GM19324 (cell line): ENCODE measurements around the gene MRTFA.

Source experiments
- ATAC-seq: cut with Tn5 transposase; IDR thresholded peaks from one replicate; pipeline ENCODE4 v1.9.1; 2021; ENCODE audit warnings: mild to moderate bottlenecking, moderate library complexity; ENCODE audit not compliant: unreplicated experiment, low FRiP score

Gene MRTFA

GRCh38 chr22:40436505-40437431 is 199.8 kb downstream of the MRTFA start:
- ATAC-seq, result peak; percentile 60

- ATAC-seq, result no peak
Measured at GRCh38 chr22:40434745-40435144, 201.8 kb downstream of the MRTFA start.

- ATAC-seq, result no peak
Measured at GRCh38 chr22:40434106-40434505, 202.4 kb downstream of the MRTFA start.

GRCh38 chr22:40433416-40434090 is 203.0 kb downstream of the MRTFA start:
- ATAC-seq, result no peak

- no peak for ATAC-seq
Measured at GRCh38 chr22:40432625-40433024, 203.9 kb downstream of the MRTFA start.

GRCh38 chr22:40432157-40432556 is 204.4 kb downstream of the MRTFA start:
- ATAC-seq, result no peak

- ATAC-seq, result no peak
Measured at GRCh38 chr22:40430991-40431390, 205.5 kb downstream of the MRTFA start.

- no peak for ATAC-seq
Measured at GRCh38 chr22:40429481-40429880, 207.0 kb downstream of the MRTFA start.

GRCh38 chr22:40428796-40429195 is 207.7 kb downstream of the MRTFA start:
- no peak for ATAC-seq

GRCh38 chr22:40426594-40427333 is 209.8 kb downstream of the MRTFA start:
- ATAC-seq, result no peak

- no peak for ATAC-seq
Measured at GRCh38 chr22:40425082-40425481, 211.4 kb downstream of the MRTFA start.

- no peak for ATAC-seq
Measured at GRCh38 chr22:40423882-40424640, 212.5 kb downstream of the MRTFA start.

- ATAC-seq, result no peak
Measured at GRCh38 chr22:40423310-40423688, 213.2 kb downstream of the MRTFA start.

- no peak for ATAC-seq
Measured at GRCh38 chr22:40422558-40423309, 213.8 kb downstream of the MRTFA start.

GRCh38 chr22:40421941-40422340 is 214.6 kb downstream of the MRTFA start:
- ATAC-seq, result no peak

GRCh38 chr22:40421082-40421350 is 215.5 kb downstream of the MRTFA start:
- no peak for ATAC-seq

- ATAC-seq, result no peak
Measured at GRCh38 chr22:40420341-40421081, 216.0 kb downstream of the MRTFA start.

GRCh38 chr22:40419718-40420117 is 216.8 kb downstream of the MRTFA start:
- no peak for ATAC-seq
